ENCODE measurements around the gene ARHGEF10L. TPM values are rescaled to one million over a fixed set of nuclear protein-coding genes. Genes with fewer than 3 reads are reported as not detected.

ARHGEF10L gene
- total RNA-seq, 1 experiment from 2014 or later: 10.5 TPM

DNA sequence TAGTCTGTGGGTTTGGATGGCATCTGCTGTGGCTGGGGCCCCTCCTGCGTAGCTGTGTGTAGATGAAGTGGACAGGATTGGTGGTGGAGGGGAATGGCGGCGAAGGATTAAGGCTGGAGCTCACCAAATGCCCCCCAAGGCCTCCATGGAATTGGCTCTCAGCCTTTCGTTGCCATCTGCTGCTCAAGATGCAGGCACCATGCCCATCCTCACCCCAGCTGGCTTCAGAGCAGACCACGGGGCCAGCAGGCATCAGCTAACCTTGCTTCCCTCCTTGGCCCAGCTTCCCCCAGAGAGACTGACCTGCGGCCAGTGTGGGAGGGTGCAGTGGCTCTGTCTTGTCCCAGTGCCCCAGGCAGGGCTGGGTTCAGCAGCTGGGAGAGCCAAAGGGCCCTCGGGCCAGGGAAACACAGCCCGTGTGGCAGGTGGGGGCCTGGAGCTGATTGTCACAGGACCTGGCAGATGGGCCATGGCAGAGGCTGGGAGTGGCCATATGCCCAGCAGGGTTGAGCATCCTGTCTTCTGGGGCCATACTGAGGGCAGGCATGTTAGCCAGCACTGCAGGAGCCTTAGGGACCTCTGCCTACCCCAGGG lies 148.8 kb downstream of the ARHGEF10L start:
- no peaks in the 10 kb centered on the region; the same call in 1 of the 2 replicates for H3K36me3 ChIP-seq
- no peak overlapping the region for H3K4me3 ChIP-seq
- H3K9me3 ChIP-seq (replicated peaks): no peaks in the 10 kb centered on the region
- no peaks in the 10 kb centered on the region for H3K27me3 ChIP-seq
- H3K4me1 ChIP-seq: no peaks in the 10 kb centered on the region; the same call in 1 of the 2 replicates
- DNase-seq: no peak
- no peak overlapping the region for H3K27ac ChIP-seq

- no peak overlapping the region for H3K27ac ChIP-seq
- no peak overlapping the region for H3K4me3 ChIP-seq
- H3K4me1 ChIP-seq: no peaks in the 10 kb centered on the region; the same call in 1 of the 2 replicates
- H3K27me3 ChIP-seq: no peaks in the 10 kb centered on the region
- H3K9me3 ChIP-seq (replicated peaks): no peaks in the 10 kb centered on the region
- no peaks in the 10 kb centered on the region; the same call in 1 of the 2 replicates for H3K36me3 ChIP-seq
- no peak for DNase-seq
Observed at GRCh38 chr1:17689011-17689410, 149.5 kb downstream of the ARHGEF10L start.

- H3K4me3 ChIP-seq: no peak overlapping the region
- H3K9me3 ChIP-seq (replicated peaks): no peaks in the 10 kb centered on the region
- H3K27me3 ChIP-seq: no peaks in the 10 kb centered on the region
- no peak for DNase-seq
- H3K27ac ChIP-seq: no peak overlapping the region
- no peaks in the 10 kb centered on the region; the same call in 1 of the 2 replicates for H3K4me1 ChIP-seq
- H3K36me3 ChIP-seq: no peaks in the 10 kb centered on the region; the same call in 1 of the 2 replicates
Observed at GRCh38 chr1:17690906-17691634, 151.6 kb downstream of the ARHGEF10L start.

DNA sequence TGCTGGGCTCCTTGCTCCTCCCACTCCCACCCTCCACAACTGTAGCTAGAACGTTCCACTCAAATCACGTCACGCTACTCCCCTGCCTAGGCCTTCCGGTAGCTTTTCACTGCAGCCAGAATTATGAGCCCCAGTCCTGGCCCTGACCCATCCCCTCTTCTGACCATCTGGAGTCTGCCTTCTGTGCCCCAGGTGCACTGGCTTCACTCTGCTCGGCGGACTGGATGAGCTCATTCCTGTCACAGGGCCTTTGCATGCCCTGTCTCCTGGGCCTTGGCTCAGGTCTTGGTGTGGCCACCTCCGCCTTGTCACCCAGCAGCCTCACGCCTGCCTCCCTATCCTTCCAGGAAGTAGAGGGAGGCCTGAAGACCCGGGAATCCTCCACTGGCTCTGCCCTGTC lies 153.1 kb downstream of the ARHGEF10L start:
- no peak for DNase-seq
- Histone ChIP-seq H3K36me3 (no peaks in the 10 kb centered on the region; the same call in 1 of the 2 replicates), H3K27ac (no peak overlapping the region)

GRCh38 chr1:17696417-17697301 lies 157.2 kb downstream of the ARHGEF10L start:
- H3K4me3 ChIP-seq: no peak overlapping the region
- H3K27me3 ChIP-seq: no peaks in the 10 kb centered on the region
- no peaks in the 10 kb centered on the region for H3K9me3 ChIP-seq (replicated peaks)
- H3K27ac ChIP-seq: no peak overlapping the region
- H3K36me3 ChIP-seq: no peaks in the 10 kb centered on the region
- peaks cover 3% of the 10 kb centered on the region; the same call in 1 of the 2 replicates for H3K4me1 ChIP-seq
- DNase-seq: peak; percentile 60 to 78

More for the DNA sequence above, 153.1 kb downstream of the ARHGEF10L start:
- Histone ChIP-seq H3K4me3 (no peak overlapping the region), H3K27me3 (no peaks in the 10 kb centered on the region), H3K4me1 (peaks cover 3% of the 10 kb centered on the region; the same call in 1 of the 2 replicates), H3K9me3 (replicated peaks) (no peaks in the 10 kb centered on the region)

GRCh38 chr1:17697458-17697857 lies 158.0 kb downstream of the ARHGEF10L start:
- Histone ChIP-seq H3K27ac (no peak overlapping the region), H3K27me3 (no peaks in the 10 kb centered on the region), H3K36me3 (no peaks in the 10 kb centered on the region), H3K9me3 (replicated peaks) (no peaks in the 10 kb centered on the region), H3K4me3 (no peak overlapping the region), H3K4me1 (peaks cover 3% of the 10 kb centered on the region; the same call in 1 of the 2 replicates)
- DNase-seq: no peak

DNA sequence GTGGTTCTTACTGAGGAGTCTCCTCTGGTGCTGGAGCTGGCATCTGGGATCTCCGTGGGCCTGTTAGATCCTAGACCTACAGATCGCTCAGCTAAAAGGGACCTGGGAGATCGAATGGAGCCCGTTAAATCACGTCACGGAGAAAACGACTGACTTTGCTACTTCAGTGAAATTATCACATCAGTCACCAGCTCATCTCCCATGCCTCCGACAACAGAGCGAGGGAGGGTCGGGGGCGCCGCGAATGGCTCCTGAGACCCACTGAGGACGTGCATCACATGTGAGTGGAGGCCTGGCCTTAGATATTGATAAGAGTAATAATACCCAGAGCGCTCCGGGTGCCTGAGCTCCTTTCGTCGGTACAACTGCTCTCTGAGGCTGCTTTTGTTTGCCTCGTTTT lies 160.1 kb downstream of the ARHGEF10L start:
- no peak for DNase-seq
- no peaks in the 10 kb centered on the region for H3K36me3 ChIP-seq
- no peaks in the 10 kb centered on the region for H3K9me3 ChIP-seq (replicated peaks)

GRCh38 chr1:17700945-17701810 lies 161.7 kb downstream of the ARHGEF10L start:
- Histone ChIP-seq H3K27ac (no peak overlapping the region), H3K4me1 (peaks cover 2% of the 10 kb centered on the region; the same call in 1 of the 2 replicates), H3K9me3 (replicated peaks) (no peaks in the 10 kb centered on the region), H3K36me3 (no peaks in the 10 kb centered on the region), H3K27me3 (peaks cover 4% of the 10 kb centered on the region; the same call in 1 of the 2 replicates), H3K4me3 (no peak overlapping the region)
- no peak for DNase-seq

More for the DNA sequence above, 160.1 kb downstream of the ARHGEF10L start:
- H3K27ac ChIP-seq: no peak overlapping the region
- H3K27me3 ChIP-seq: no peaks in the 10 kb centered on the region; the same call in 1 of the 2 replicates
- H3K4me1 ChIP-seq: peaks cover 3% of the 10 kb centered on the region; the same call in 1 of the 2 replicates
- H3K4me3 ChIP-seq: no peak overlapping the region

- DNase-seq: no peak
- H3K4me1 ChIP-seq: no peaks in the 10 kb centered on the region
- no peaks in the 10 kb centered on the region for H3K36me3 ChIP-seq
- peaks cover 4% of the 10 kb centered on the region; the same call in 1 of the 2 replicates for H3K27me3 ChIP-seq
- no peaks in the 10 kb centered on the region for H3K9me3 ChIP-seq (replicated peaks)
- no peak overlapping the region for H3K4me3 ChIP-seq
- no peak overlapping the region for H3K27ac ChIP-seq
Observed at GRCh38 chr1:17704176-17704575, 164.7 kb downstream of the ARHGEF10L start.

DNA sequence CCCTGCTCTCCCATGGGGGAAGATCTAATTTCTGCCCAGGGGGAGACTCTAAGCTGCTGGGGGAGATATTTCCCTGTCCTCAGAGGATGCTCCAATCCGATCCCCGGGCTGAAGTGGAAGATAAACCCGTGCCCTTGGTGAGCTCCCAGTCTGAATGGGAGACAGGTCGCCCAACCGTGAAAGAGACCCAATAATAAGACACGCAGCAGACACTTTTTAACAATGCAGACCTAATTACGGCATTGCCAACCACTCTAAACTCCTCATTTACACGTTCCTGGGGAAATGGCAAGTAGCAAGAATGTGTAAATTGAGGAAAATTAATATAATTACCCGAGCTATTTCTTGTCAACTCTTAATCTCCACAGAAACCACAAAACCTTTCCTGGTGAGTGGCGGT lies 166.9 kb downstream of the ARHGEF10L start:
- no peak overlapping the region for H3K4me3 ChIP-seq
- peaks cover 4% of the 10 kb centered on the region; the same call in 1 of the 2 replicates for H3K27me3 ChIP-seq
- H3K27ac ChIP-seq: no peak overlapping the region
- no peaks in the 10 kb centered on the region for H3K9me3 ChIP-seq (replicated peaks)
- H3K36me3 ChIP-seq: no peaks in the 10 kb centered on the region
- no peaks in the 10 kb centered on the region for H3K4me1 ChIP-seq
- DNase-seq: no peak

DNA sequence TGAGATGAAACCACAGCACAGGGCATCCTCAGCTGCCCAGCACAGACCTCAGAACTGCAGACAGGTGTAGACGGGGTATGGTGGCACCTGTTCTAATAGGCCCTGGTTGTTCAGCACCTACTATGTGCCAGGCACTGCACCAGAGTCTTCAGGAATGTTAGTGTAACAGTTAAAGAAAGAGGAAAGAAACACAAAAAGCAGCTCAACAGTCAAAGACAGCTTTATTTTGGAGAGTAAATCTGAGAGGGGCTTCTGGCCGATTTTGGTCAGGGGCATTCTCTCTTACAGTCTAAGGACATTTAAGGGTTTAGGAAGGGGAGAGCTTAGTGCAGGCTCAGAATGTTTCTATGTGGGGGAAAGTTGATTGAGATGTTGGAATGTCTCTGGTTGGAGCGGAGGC lies 170.5 kb downstream of the ARHGEF10L start:
- no peak overlapping the region for H3K4me3 ChIP-seq
- H3K9me3 ChIP-seq (replicated peaks): no peaks in the 10 kb centered on the region
- no peaks in the 10 kb centered on the region for H3K4me1 ChIP-seq
- H3K27me3 ChIP-seq: peaks cover under 1% of the 10 kb centered on the region; the same call in 1 of the 2 replicates
- H3K27ac ChIP-seq: no peak overlapping the region
- H3K36me3 ChIP-seq: no peaks in the 10 kb centered on the region
- no peak for DNase-seq

GRCh38 chr1:17710889-17711576 lies 171.5 kb downstream of the ARHGEF10L start:
- Histone ChIP-seq H3K27ac (no peak overlapping the region), H3K36me3 (no peaks in the 10 kb centered on the region), H3K4me1 (no peaks in the 10 kb centered on the region), H3K4me3 (no peak overlapping the region), H3K9me3 (replicated peaks) (no peaks in the 10 kb centered on the region), H3K27me3 (no peaks in the 10 kb centered on the region)
- DNase-seq: no peak

DNA sequence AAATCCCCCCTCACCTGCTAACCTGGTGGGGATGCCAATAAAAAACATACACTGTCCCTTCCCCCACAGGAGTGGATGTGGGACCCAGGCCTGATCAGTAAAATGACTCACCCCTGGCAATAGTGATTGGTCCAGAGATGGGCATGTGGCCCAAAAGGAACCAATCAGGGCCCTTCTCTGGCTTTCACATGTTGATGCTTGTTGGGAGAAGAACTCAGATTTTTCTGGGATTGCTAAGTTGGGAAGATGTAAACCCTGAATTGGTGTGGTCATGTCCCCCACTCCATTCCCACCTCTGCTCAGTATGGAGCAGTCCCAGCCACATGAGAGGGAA lies 172.0 kb downstream of the ARHGEF10L start:
- Histone ChIP-seq H3K36me3 (no peaks in the 10 kb centered on the region), H3K4me1 (no peaks in the 10 kb centered on the region), H3K27ac (no peak overlapping the region), H3K4me3 (no peak overlapping the region), H3K27me3 (no peaks in the 10 kb centered on the region), H3K9me3 (replicated peaks) (no peaks in the 10 kb centered on the region)
- no peak for DNase-seq
